Activated T-helper 1 cell treated with anti-CD3 and anti-CD28 coated beads, Interleukin-2, amount 50 U/mL, for 16 hours (primary cell): Measurements from ENCODE around the gene SHCBP1.

ENCODE experiments used
- DNase-seq, 2 donors: peaks; one replicate each; pipeline ENCODE4 v3.0.0-alpha.2; 2020; ENCODE audit warnings: low read depth in 1 of 2, low spot score in 1 of 2

SHCBP1 gene

GRCh38 chr16:46620266-46621005 is 743 bp downstream of the SHCBP1 start:
- no peak for DNase-seq

DNA sequence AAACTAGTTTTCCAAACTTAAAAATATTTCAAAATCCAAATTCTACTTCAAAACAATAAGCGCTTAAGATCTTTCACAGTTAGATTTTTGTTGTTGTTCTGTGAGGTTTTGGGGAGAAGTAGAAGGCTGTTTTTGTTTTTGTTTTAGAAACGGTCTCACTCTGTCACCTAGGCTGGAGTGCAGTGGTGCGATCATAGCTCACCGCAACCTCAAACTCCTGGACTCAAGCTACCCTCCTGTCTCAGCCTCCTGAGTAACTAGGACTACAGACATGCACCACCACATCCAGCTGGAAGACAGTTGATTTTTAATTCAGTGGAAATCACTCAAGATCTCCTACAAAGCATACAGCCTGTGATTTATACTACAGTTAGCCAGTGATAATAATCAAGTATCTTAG is 2.7 kb downstream of the SHCBP1 start:
- no peak for DNase-seq

DNA sequence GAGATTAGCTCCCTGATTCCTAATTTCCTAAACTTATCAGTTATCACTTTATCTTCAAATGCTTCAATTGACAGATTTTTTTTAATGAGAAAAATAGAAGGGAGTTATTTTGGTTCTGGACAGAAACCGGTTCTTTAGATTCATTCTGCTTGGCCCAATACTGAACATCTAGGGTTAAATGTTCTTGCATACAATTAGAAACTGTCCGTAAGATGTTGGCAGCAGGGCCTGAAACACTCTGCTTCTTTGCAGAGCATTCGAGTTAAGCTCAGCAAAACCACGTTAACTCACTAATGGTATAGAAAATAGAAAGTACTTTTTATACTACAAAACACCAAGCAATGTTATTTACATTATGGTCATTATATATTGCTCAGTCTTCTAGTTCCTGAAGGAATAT is 7.2 kb downstream of the SHCBP1 start:
- no peak for DNase-seq

DNA sequence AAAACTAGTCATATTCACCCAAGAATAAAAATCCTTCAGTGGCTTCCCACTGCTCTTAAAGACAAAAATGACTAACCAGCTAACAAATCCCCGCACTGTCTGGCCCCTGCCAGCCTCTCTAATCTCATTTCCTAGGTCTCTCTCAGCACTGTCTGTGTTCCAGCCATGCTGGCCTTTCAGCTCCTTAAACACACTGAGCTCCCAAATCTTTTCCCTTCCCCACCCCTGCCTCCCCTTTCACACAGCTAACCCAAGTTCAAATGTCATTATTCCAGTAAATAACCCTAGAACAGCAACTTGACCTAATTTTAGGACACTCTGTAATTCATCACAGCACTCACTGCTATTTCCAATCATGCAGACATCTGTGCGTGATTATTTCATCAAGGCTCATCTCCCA is 7.8 kb downstream of the SHCBP1 start:
- DNase-seq = no peak

DNA sequence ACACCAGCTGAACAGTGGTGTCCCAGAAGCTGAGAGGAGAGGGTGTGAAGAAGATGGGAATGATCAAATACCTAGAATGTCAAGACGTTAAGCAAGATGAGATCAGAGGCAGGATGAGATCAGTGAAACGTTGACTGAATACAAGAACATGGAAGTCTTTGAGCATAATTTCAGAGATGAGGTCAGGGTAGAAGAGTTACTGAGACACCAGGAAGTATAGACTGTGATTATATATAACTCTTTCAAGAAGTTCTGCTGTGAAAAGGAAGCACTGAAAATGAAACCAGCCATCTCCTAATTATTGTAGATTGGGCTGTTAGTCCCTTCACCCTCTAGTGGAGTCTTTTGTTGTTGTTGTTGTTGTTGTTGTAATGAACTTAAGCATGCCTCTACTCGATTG is 9.1 kb downstream of the SHCBP1 start:
- DNase-seq = no peak

- no peak for DNase-seq
Measured at GRCh38 chr16:46607529-46607928, 13.7 kb downstream of the SHCBP1 start.

DNA sequence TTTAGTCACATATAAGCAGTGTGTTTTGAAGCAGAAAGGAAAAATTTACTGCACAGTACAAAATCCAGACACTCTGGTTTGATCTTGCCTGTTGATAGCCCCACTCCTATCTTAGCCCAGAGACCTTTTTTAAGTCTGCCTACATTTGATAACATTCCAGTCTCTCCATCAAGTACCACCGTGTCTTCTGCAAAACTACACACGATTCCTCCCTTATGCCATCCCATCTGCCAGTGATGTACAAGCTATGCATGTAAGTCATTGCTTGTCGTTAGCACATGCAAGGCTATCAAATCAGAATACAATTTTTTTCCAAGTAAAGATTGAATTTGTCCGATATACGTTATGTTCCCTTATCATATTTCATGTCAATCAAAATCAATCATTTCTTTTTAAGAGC is 14.9 kb downstream of the SHCBP1 start:
- DNase-seq = no peak

- DNase-seq = no peak
Measured at GRCh38 chr16:46591257-46591656, 29.9 kb downstream of the SHCBP1 start.

DNA sequence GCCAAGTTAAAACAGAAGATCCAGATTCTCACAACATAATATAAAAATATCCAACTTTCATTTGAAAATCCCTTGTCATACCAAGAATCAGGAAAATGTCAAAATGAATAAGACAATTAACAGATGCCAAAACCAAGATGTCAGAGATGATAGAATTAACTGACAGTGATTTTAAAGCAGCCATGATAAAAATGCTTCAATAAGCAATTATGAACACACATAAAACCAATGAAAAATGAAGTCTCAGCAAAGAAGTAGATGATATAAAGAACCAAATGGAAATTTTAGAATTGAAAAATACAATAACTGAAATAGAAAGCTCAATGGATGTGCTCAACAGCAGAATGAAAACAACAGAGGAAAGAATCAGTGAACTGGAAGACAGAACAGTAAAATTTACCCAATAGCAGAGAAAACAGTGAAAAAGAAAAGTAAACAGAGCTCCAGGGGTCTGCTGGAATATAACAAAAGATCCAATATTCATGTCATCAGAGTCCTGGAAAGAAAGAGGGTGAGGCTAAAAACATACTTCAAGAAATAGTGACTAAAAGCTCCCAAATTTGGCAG is 35.1 kb downstream of the SHCBP1 start:
- no peak for DNase-seq

GRCh38 chr16:46583036-46583435 is 38.1 kb downstream of the SHCBP1 start:
- no peak for DNase-seq

- no peak for DNase-seq
Measured at GRCh38 chr16:46582313-46582712, 38.9 kb downstream of the SHCBP1 start.

DNA sequence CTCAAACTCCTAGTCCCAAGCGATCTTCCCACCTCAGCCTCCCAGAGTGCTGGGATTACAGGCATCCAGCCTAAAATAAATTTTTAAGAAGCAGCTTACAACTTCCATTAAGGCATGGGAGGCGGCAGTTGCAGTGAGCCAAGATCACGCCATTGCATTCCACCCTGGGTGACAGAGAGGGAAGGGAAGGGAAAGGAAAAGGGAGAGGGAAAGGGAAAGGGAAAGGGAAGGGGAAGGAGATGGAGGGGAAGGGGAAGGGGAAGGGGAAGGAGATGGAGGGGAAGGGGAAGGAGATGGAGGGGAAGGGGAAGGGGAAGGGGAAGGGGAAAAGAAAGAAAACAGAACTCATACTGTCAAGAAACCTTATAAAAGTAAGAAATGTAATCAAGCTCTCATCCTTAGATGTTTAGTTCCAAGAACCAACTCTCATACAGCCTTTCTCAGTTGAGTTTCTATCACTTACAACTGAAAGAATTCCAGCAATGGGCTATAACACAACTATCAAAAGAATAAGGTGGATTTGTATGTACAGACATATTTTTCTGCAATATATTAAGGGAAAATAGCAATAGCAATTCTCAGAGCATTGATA is 43.1 kb downstream of the SHCBP1 start:
- DNase-seq = no peak

- DNase-seq = no peak
Measured at GRCh38 chr16:46573834-46574159, 47.4 kb downstream of the SHCBP1 start.

DNA sequence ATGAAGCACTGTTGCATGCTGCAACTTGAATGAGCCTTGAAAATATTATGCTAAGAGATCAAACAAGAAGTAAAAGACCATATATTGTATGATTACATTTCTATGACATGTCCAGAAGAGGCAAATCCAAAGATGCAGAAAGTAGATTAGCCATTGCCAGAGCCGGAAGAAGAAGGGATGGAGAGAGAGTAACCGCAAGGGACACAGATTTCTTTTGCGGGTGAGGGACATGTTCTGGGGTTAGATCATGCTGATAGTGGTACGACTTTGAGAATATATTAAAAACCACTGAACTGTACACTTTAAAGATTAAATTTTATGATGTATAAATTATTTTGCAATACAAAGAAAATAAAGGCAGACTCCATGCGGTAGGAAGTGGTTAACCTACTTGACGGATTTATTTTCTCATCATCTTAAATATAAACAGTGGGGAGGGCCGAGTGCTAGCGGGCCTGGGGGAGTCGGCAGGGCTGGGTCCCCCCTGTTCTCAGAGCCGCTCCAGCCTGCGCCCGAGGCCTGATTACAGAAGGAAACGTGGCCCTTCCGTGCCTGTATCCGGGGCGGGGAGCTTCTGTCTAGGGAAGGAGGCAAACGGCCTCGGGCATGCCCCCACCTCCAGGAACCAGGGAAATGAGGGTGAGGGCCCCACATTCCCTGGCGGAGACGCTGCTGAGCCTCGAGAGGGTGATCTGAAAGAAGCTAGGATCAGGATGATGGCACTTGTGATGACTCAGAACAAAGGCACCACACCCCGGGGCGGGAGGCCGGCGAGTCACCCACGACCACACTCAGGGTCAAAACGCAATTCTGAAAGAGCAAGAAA is 48.0 kb downstream of the SHCBP1 start:
- no peak for DNase-seq

DNA sequence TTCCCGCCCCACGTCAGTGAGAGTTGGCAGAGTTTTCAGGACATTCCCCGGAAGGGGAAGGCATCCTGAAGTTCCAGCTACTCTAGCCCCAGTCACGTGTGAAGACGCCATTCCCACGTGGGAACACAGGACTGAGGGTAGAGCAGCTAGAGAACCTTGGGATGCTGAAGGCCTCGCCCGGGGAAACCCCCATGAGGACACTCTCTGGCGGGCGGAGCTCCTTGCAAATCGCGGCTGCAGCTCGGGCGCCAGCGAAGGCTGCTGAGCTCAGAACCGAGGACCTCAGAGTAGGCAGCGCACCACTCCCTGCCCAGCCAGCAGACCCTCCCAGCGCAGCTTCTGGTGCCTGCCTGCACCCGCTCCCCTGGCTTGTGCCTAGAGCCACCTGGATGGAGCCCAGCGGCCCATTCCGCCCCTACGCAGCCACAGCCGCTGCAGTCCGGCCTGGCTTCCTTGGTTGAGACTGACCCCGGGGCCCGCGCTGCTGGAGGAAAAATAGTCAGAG is 51.9 kb downstream of the SHCBP1 start:
- no peak for DNase-seq

- DNase-seq = no peak
Measured at GRCh38 chr16:46568472-46569230, 52.5 kb downstream of the SHCBP1 start.

- DNase-seq = no peak
Measured at GRCh38 chr16:46562979-46563378, 58.2 kb downstream of the SHCBP1 start.

GRCh38 chr16:46558018-46558417 is 63.2 kb downstream of the SHCBP1 start:
- DNase-seq = no peak

GRCh38 chr16:46555951-46556350 is 65.2 kb downstream of the SHCBP1 start:
- no peak for DNase-seq

GRCh38 chr16:46554435-46554834 is 66.7 kb downstream of the SHCBP1 start:
- peak in 1 of 2 donors; percentile 8 for DNase-seq

- DNase-seq = no peak
Measured at GRCh38 chr16:46549477-46549876, 71.7 kb downstream of the SHCBP1 start.
